Measurements from ENCODE around the gene PMFBP1. TPM values are rescaled to one million over a fixed set of nuclear protein-coding genes. Genes with fewer than 3 reads are reported as not detected.

The PMFBP1 gene
- total RNA-seq, 1 experiment from 2014 or later = 5.6 TPM

DNA sequence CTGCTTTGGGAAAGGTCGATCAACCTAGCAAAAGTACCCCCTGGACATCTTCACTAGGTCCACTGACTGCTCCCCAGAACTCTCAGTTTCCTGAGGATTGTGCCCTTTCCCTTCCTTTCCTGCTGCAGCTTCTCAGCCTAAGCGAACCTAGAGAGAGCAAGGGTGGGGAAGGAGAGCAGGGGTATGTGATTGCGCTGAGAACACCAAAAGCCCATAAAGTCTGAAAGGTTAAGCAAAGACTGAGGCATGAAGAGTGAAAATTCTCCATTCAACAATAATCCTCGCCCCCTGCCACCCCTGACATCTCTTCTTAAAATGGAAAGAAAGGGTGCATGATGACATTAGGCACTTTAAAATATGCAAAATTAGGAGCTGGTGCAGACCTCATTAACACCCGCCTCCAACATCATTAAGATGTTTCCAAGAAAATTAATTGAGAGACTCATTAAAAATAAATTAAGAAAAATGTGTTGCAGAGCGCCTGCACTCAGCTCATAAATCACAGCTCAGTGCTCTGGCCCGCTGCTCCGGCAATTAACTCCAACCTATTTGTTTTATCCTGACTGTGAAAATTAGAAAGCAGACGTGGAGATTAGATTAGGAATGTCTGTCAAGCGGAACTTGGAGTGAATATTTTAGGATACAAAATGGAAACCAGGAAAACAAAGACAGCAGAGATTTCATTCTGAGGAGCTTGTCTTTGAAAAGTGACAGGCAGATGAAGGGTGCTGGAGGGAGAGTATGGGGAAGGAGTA lies 49.1 kb upstream of the PMFBP1 start:
- intact Hi-C loops (cut with micrococcal nuclease) = no loop called here
- no peaks in the 10 kb centered on the region for H3K36me3 ChIP-seq (ENCODE audit: control insufficient read depth in 1 of 2, insufficient read depth in 2 of 2, low read length in 2 of 2)
- CTCF ChIA-PET = no interaction called here
- RAD21 ChIA-PET (ENCODE audit: low non-redundant PET in 1 of 2, low total read pairs in 2 of 2, uncharacterized antibody in 2 of 2, unreplicated experiment in 2 of 2) = no interaction called here
- no peak overlapping the region for H3K4me2 ChIP-seq (ENCODE audit: low read length)
- TF ChIP-seq REST (IDR thresholded peaks at IDR 0.05; ENCODE audit: low read depth) = no peak
- TF ChIP-seq POLR2A (IDR thresholded peaks at IDR 0.05; ENCODE audit: borderline replicate concordance, extremely low read depth, insufficient read depth, insufficient read length) = no peak
- TF ChIP-seq ZFX (IDR thresholded peaks at IDR 0.05) = no peak
- TF ChIP-seq JUND (IDR thresholded peaks at IDR 0.05) = no peak
- TF ChIP-seq EZH2 (IDR thresholded peaks at IDR 0.05) = no peak
- TF ChIP-seq SIN3A (IDR thresholded peaks at IDR 0.05; ENCODE audit: low read depth) = no peak
- no peak for TF ChIP-seq YY1 (IDR thresholded peaks at IDR 0.05; ENCODE audit: extremely low read depth, insufficient replicate concordance, low read depth, low read length)
- TF ChIP-seq, protein P1, sequence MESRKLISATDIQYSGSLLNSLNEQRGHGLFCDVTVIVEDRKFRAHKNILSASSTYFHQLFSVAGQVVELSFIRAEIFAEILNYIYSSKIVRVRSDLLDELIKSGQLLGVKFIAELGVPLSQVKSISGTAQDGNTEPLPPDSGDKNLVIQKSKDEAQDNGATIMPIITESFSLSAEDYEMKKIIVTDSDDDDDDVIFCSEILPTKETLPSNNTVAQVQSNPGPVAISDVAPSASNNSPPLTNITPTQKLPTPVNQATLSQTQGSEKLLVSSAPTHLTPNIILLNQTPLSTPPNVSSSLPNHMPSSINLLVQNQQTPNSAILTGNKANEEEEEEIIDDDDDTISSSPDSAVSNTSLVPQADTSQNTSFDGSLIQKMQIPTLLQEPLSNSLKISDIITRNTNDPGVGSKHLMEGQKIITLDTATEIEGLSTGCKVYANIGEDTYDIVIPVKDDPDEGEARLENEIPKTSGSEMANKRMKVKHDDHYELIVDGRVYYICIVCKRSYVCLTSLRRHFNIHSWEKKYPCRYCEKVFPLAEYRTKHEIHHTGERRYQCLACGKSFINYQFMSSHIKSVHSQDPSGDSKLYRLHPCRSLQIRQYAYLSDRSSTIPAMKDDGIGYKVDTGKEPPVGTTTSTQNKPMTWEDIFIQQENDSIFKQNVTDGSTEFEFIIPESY (IDR thresholded peaks at IDR 0.05; ENCODE audit: extremely low read depth, insufficient replicate concordance, low read length) = no peak
- TF ChIP-seq SP1 (IDR thresholded peaks at IDR 0.05; ENCODE audit: low read depth) = no peak
- TF ChIP-seq CTCF (IDR thresholded peaks at IDR 0.05 in 2 of 3, conservative IDR thresholded peaks at IDR 0.05 in 1 of 3; ENCODE audit: borderline replicate concordance in 1 of 3, insufficient read depth in 1 of 3, low read depth in 2 of 3, low read length in 2 of 3) = no peak
- TF ChIP-seq ZNF274 (IDR thresholded peaks at IDR 0.05; ENCODE audit: low read depth, low read length) = no peak
- TF ChIP-seq FOSL1 (IDR thresholded peaks at IDR 0.05; ENCODE audit: low read depth) = no peak
- no peak for TF ChIP-seq CEBPB (IDR thresholded peaks at IDR 0.05; ENCODE audit: low read depth)
- no TSS peak for BruUV-seq (replicated peaks)
- no peaks in the 10 kb centered on the region for H4K20me1 ChIP-seq (ENCODE audit: insufficient read depth)
- POLR2A ChIA-PET = no interaction called here
- no peaks in the 10 kb centered on the region for H3K9me2 ChIP-seq (ENCODE audit: insufficient read depth)
- H2AFZ ChIP-seq (ENCODE audit: low read depth, low read length, poor library complexity, severe bottlenecking) = no peak overlapping the region
- H3K4me1 ChIP-seq (ENCODE audit: control insufficient read depth in 1 of 2, insufficient read depth in 2 of 2, low read length in 2 of 2) = no peaks in the 10 kb centered on the region
- H3K27me3 ChIP-seq (ENCODE audit: insufficient read depth, low read length) = no peaks in the 10 kb centered on the region
- H3K9ac ChIP-seq (ENCODE audit: low read length) = no peak overlapping the region
- no peak overlapping the region for H3K27ac ChIP-seq (ENCODE audit: low read depth, low read length)
- H3K4me3 ChIP-seq (replicated peaks in 1 of 2; ENCODE audit: low read depth in 1 of 2, low read length in 2 of 2) = no peak overlapping the region
- no peak for ATAC-seq
- H3K79me2 ChIP-seq (ENCODE audit: insufficient read depth, low read length) = no peaks in the 10 kb centered on the region
- no peak for DNase-seq (ENCODE audit: low read depth, low spot score)
- H3K9me3 ChIP-seq (ENCODE audit: control insufficient read depth in 1 of 2, insufficient read depth in 1 of 2, low read depth in 1 of 2, low read length in 2 of 2) = no peaks in the 10 kb centered on the region

All from HCT116 (cell line).